HK-2 (cell line): ENCODE measurements around the gene CISD2.
"Not testable (repeated sequence)": the region's sequence is repeated elsewhere in the genome, so short reads cannot be mapped to it uniquely, and the experiment has no call there.

ENCODE experiments used
- DNase-seq: peaks from one replicate; pipeline ENCODE4 v3.0.0-alpha.2; 2018; ENCODE audit not compliant: unreplicated experiment

CISD2 gene

GRCh38 chr4:102849579-102850104 is 19.1 kb upstream of the CISD2 start:
- no peak for DNase-seq

- DNase-seq = no peak
Measured at GRCh38 chr4:102850370-102850769, 18.4 kb upstream of the CISD2 start.

GRCh38 chr4:102858828-102859464 is 9.8 kb upstream of the CISD2 start:
- DNase-seq = no peak

DNA sequence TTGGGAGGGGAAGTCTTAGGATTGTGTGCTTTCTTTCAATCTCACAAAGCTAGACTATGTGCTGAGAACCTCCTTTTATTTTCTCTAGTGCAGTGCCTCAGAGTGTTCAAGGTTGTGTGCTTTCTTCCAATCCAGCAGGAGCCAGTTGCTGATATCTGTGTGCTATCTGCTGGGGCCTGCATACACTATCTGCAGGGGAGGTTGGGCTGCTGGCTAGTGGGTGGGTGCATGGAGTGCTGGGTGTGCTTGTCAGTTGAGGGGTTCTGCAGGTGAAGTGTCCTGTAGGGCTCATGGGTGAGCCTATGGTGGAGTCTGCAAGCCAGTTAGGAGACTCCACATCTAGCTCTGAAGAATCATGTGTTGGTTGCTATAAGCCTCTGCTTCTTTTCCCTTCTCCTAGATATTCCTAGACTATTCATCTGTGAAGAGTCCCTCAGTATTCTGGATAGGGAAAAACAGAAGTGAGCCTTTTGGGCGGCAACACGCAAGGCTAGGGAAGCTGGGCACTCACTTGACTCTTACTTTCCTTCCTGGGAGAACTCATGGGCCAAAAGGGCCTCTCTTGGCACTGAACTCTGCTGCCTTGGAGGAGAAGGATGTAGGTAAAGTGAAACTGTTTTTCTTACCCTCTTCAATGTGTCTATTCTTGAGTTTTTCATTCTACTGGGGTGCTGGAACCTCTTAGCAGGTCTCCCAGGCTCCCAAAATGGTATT is 8.0 kb upstream of the CISD2 start:
- DNase-seq = no peak

DNA sequence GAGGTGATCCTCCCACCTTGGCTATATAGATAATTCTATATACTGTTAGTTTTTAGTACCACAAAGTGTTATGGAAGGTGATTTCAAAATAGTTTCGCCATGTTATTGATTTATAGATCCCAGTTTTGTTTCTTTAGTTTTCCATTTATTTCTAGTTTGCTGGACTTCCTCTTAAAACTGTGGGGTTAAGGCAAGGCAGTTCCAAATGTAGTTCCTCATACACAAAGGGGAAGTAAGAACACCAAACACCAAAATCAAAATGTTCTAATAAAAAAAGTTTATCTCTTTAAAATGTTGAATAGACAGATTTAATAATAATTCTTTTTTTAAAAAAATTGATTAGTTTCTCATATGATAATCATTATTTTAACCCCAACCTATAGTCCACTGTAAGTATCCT is 6.8 kb upstream of the CISD2 start:
- no peak for DNase-seq

DNA sequence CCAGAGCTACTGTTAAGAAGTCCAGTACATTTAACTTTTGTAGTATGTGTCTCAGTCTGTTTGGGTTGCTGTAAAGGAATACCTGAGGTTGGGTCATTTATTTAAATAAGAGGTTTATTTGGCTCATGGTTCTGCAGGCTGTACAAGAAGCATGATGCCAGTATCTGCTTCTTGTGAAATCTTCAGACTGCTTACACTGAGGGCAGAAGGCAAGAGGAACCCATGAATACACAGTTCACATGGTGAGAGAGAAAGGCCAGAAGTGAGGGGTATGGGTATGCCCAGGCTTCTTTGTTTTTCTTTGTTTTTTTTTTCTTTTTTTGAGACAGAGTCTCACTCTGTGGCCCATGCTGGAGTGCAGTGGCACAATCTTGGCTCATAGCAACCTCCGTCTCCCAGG is 6.0 kb upstream of the CISD2 start:
- no peak for DNase-seq

DNA sequence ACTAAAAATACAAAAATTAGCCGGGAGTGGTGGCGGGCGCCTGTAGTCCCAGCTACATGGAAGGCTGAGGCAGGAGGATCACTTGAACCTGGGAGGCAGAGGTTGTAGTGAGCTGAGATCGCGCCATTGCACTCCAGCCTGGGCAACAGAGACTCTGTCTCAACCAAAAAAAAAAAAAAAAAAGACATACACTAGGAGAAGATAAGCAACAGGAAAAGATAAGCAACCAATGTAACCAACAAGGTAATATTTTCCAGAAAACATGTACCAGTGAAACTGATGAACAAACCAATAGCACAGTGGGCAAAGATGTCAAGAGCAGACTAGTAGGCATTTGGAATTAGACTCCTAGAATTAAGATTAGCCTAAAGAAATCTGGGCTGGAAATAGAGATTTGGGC is 3.5 kb upstream of the CISD2 start:
- DNase-seq = not testable (repeated sequence)

DNA sequence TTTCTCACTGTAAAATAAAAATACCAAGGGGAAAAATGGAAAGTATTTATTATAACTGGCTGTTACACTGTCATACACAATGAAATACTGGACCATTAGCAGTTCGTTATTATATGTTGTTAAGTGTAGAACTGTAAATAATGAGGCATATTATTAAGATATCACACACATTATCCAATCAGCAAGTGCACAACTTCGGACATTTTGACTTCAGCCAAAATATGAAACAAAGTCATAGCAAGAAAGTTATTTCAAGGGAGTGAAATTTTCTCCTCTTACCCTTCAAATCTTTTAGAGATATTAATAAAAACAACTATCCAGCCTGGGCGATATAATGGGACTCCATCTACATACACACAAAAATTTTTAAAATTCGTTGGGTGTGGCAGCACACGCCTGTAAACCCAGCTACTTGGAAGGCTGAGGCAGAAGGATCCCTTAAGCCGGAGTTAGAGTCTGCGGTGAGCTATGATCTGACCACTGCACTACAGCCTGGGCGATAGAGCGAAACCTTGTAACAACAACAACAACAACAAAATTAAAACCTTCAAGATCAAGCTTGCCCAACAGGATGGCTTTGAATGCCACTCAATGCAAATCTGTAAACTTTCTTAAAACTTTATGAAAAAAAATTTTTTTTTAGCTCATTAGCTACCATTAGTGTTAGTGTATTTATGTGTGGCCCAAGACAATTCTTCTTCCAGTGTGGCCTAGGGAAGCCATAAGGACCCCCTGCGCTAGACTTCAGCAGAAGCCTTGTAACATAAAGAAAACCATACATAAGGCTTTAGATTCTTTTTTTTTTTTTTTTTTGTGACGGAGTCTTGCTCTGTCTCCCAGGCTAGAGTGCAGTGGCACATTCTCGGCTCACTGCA is 1.3 kb upstream of the CISD2 start:
- DNase-seq = peak; percentile 11

GRCh38 chr4:102868153-102868780 is 525 bp upstream of the CISD2 start:
- DNase-seq = no peak

- DNase-seq = no peak
Measured at GRCh38 chr4:102869569-102870197, 891 bp downstream of the CISD2 start.

- DNase-seq = no peak
Measured at GRCh38 chr4:102871772-102872171, 3.0 kb downstream of the CISD2 start.

- DNase-seq = not testable (repeated sequence)
Measured at GRCh38 chr4:102877477-102878106, 8.8 kb downstream of the CISD2 start.

DNA sequence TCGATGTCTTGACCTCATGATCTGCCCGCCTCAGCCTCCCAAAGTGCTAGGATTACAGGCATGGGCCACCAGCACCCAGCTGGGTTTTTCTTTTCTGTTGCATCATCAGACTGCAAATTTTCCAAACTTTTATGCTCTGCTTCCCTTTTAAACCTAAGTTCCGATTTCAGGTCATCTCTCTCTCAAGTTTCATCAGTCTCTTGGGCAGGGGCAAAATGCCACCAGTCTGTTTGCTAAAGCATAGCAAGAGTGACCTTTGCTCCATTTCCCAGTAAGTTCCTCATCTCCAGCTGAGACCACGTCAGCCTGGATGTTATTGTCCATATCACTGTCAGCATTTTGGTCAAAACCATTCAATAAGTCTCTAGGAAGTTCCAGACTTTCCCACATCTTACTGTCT is 9.6 kb downstream of the CISD2 start:
- DNase-seq = not testable (repeated sequence)

GRCh38 chr4:102878901-102879300 is 10.1 kb downstream of the CISD2 start:
- DNase-seq = no peak

DNA sequence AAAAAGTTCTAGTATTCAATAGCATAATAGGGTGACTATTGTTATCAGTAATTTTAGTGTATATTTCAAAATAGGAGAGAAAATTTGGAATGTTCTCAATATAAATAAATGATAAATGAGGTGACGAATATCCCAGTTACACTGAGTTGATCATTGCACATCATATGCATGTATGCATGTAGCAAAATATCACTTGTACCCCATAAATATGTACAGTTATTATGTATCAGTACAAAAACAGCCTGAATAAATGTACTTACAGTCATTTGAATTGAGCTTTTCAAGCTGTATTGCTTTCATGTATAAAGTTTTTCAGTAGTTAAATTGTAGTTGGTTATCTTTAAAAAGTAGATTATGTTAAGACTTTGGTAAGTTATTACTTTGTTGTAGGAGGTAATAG is 12.6 kb downstream of the CISD2 start:
- no peak for DNase-seq

DNA sequence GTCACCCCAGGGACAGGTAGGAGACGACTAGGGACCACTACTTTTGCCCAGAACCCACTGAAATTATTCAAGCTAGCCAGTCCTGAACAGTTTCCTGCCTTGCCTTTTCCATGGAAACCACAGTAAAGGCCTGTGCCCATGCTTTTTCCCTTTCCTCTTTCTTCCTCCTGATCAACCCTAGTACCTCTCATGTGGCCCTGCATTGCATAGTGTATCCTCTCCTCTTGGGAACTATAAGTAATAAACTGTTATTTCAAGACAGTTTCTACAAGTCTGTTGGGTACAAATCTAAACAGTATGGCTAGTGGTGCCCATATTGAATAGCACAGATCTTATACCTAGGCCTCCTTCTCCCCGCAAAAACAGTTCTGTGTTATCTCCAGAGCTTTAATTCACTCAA is 14.5 kb downstream of the CISD2 start:
- DNase-seq = no peak

DNA sequence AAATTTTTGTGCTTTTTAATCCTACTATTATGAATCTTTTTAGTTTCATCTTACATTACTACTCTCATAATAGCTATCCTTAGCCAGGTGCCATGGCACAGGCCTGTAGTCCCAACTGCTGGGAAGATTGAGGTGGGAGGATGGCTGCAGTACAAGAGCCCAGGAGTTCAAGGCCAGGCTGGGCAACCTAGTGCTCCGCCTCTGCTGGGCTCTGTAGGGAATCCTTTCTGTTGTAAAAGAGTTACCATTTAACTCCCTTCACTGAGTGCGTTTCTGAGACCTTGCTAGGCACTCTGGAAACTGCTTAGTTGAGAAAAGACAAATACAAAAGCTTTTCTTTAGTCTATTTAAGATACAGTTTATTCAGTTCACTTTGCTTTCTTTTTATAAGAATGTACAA is 19.8 kb downstream of the CISD2 start:
- not testable (repeated sequence) for DNase-seq

GRCh38 chr4:102889866-102890265 is 21.1 kb downstream of the CISD2 start:
- not testable (repeated sequence) for DNase-seq

GRCh38 chr4:102896547-102896946 is 27.8 kb downstream of the CISD2 start:
- DNase-seq = not testable (repeated sequence)

DNA sequence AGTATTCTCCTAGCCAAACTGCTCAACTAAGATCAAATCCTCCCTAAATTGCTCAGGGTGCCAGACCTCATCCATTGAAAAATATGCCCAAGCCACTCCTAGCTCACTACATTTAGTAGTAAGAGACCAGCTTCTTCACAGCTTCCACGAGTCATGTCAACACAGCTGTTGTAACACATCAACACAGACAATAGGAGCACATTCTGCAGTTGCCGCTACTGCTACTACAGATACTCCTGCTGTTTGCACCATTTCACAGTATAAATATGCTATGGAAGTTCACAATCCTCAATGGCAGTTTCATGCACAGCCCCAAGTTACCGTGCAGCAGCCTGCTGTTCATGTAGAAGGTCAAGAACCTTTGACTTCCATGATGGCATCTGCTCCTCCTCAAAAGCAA is 28.8 kb downstream of the CISD2 start:
- not testable (repeated sequence) for DNase-seq

- DNase-seq = no peak
Measured at GRCh38 chr4:102901804-102902203, 33.0 kb downstream of the CISD2 start.
